SK-N-SH (cell line): ENCODE results near the gene ELANE. TPM values are rescaled to one million over a fixed set of nuclear protein-coding genes. Genes with fewer than 3 reads are reported as not detected.

Source experiments
- CTCF ChIA-PET: fragments of 300-600, 350-600 bp; formaldehyde crosslinking; extraction: SDS; loops from one replicate; lab custom pipeline; 2021; lab: Yijun Ruan, JAX
- POLR2A ChIA-PET: fragments of 350-600 bp; sonication (Branson Sonifier 250); formaldehyde crosslinking; extraction: SDS; loops from one replicate; lab custom pipeline; 2020; ENCODE audit warnings: antibody characterized with exemption, inconsistent platforms; lab: Yijun Ruan, JAX
- DNase-seq: peaks from one replicate; pipeline ENCODE4 v3.0.0; 2012
- H2AFZ ChIP-seq: fragments of 200-600 bp; sonication (generic); 2 replicates; pipeline ENCODE4 v1.8.1; 2016; ENCODE audit warnings: antibody characterized with exemption, mild to moderate bottlenecking, low read depth
- H3F3A ChIP-seq: fragments of 200-600 bp; sonication (generic); replicated peaks from 2 replicates; pipeline ENCODE3; 2016; ENCODE audit warnings: antibody characterized with exemption, mild to moderate bottlenecking; ENCODE audit not compliant: insufficient read depth
- H3K27ac ChIP-seq, 2 experiments: fragments of 200-500 bp in 1 of 2; fragments of 200-600 bp in 1 of 2; sonication (Bioruptor generic) in 1 of 2; sonication (generic), shearing (Covaris generic) in 1 of 2; 2 replicates each; pipeline versions ENCODE4 v1.5.1 to v1.6.1; 2014 to 2016; ENCODE audit warnings: low read depth in 2 of 2, inconsistent platforms in 1 of 2, low read length in 1 of 2, mild to moderate bottlenecking in 1 of 2, mixed read lengths in 1 of 2
- H3K27me3 ChIP-seq: fragments of 200-600 bp; sonication (generic), shearing (Covaris generic); 2 replicates; pipeline ENCODE4 v1.6.1; 2016; ENCODE audit warnings: mixed run types; ENCODE audit not compliant: insufficient read depth
- H3K36me3 ChIP-seq, 2 experiments: fragments of 200-500 bp in 1 of 2; fragments of 200-600 bp in 1 of 2; sonication (Bioruptor generic) in 1 of 2; sonication (generic) in 1 of 2; replicated peaks in 1 of 2; 2 replicates each; pipeline versions ENCODE3 to v1.5.1; 2014 to 2016; ENCODE audit warnings: low read length in 1 of 2, mild to moderate bottlenecking in 1 of 2; ENCODE audit not compliant: insufficient read depth in 2 of 2, control insufficient read depth in 1 of 2
- H3K4me1 ChIP-seq, 2 experiments: fragments of 200-500 bp in 1 of 2; fragments of 200-600 bp in 1 of 2; sonication (Bioruptor generic) in 1 of 2; sonication (generic), shearing (Covaris generic) in 1 of 2; 2 replicates each; pipeline versions ENCODE4 v1.5.1 to v1.6.1; 2014 to 2016; ENCODE audit warnings: low read depth in 1 of 2, low read length in 1 of 2, mixed run types in 1 of 2; ENCODE audit not compliant: insufficient read depth in 2 of 2, control insufficient read depth in 1 of 2
- H3K4me2 ChIP-seq: fragments of 200-600 bp; sonication (generic), shearing (Covaris generic); 2 replicates; pipeline ENCODE4 v1.6.1; 2017; ENCODE audit warnings: mixed run types
- H3K4me3 ChIP-seq, 2 experiments: fragments of 200-500 bp in 1 of 2; fragments of 200-600 bp in 1 of 2; sonication (Bioruptor generic) in 1 of 2; sonication (generic), shearing (Covaris generic) in 1 of 2; 2 replicates each; pipeline versions ENCODE4 v1.5.1 to v1.8.1; 2014 to 2016; ENCODE audit warnings: low read depth in 2 of 2, inconsistent platforms in 1 of 2, low read length in 1 of 2, mild to moderate bottlenecking in 1 of 2, mixed read lengths in 1 of 2, moderate library complexity in 1 of 2
- H3K79me2 ChIP-seq: fragments of 200-600 bp; sonication (generic); 2 replicates; pipeline ENCODE4 v1.8.1; 2017; ENCODE audit warnings: mild to moderate bottlenecking; ENCODE audit not compliant: insufficient read depth
- H3K9ac ChIP-seq: fragments of 200-600 bp; sonication (generic); 2 replicates; pipeline ENCODE4 v1.6.1; 2017; ENCODE audit warnings: mixed run types
- H3K9me2 ChIP-seq: fragments of 200-600 bp; sonication (generic); 2 replicates; pipeline ENCODE4 v1.6.1; 2017; ENCODE audit warnings: mixed run types
- H3K9me3 ChIP-seq: fragments of 200-600 bp; sonication (generic); 2 replicates; pipeline ENCODE4 v1.6.1; 2017; ENCODE audit warnings: mixed run types, mild to moderate bottlenecking, moderate library complexity
- H4K20me1 ChIP-seq: fragments of 200-600 bp; sonication (generic); 2 replicates; pipeline ENCODE4 v1.6.1; 2017; ENCODE audit warnings: mild to moderate bottlenecking, mixed run types; ENCODE audit not compliant: insufficient read depth
- CHD2 ChIP-seq: fragments of 150-350 bp; IDR thresholded peaks from 2 replicates; pipeline ENCODE4 v1.6.1; 2018; ENCODE audit warnings: low read length; ENCODE audit not compliant: partially characterized antibody
- EP300 ChIP-seq, 2 experiments: IDR thresholded peaks; 2 replicates each; pipeline versions ENCODE4 v1.4.0 to v1.6.1; 2012; ENCODE audit warnings: borderline replicate concordance in 1 of 2, low read depth in 1 of 2, low read length in 1 of 2
- EZH2phosphoT487 ChIP-seq: fragments of 200-600 bp; sonication (generic); IDR thresholded peaks from 2 replicates; pipeline ENCODE4 v1.6.1; 2017; ENCODE audit warnings: low read depth, mixed run types, mild to moderate bottlenecking, antibody characterized with exemption, moderate library complexity, borderline replicate concordance
- FOXM1 ChIP-seq: IDR thresholded peaks from 2 replicates; pipeline ENCODE4 v1.4.0; 2012; ENCODE audit warnings: low read depth, mild to moderate bottlenecking
- GABPA ChIP-seq: IDR thresholded peaks from 2 replicates; pipeline ENCODE4 v1.4.0; 2012; ENCODE audit warnings: low read depth, mild to moderate bottlenecking
- IRF3 ChIP-seq: fragments of 150-350 bp; IDR thresholded peaks from 2 replicates; pipeline ENCODE4 v1.6.1; 2016; ENCODE audit warnings: mild to moderate bottlenecking, low read depth, low read length
- JUND ChIP-seq: IDR thresholded peaks from 2 replicates; pipeline ENCODE4 v1.4.0; 2012
- MEF2A ChIP-seq: IDR thresholded peaks from 2 replicates; pipeline ENCODE4 v1.4.0; 2012; ENCODE audit warnings: low read depth, borderline replicate concordance
- MXI1 ChIP-seq: IDR thresholded peaks from 2 replicates; pipeline ENCODE4 v1.6.1; 2012; ENCODE audit warnings: mild to moderate bottlenecking, low read depth, low read length, improper control_type of control experiment
- PBX3 ChIP-seq: IDR thresholded peaks from 2 replicates; pipeline ENCODE4; 2012
- POLR2AphosphoS5 ChIP-seq: IDR thresholded peaks from 2 replicates; pipeline ENCODE4 v1.6.1; 2012; ENCODE audit warnings: low read depth, low read length
- RAD21 ChIP-seq: IDR thresholded peaks from 2 replicates; pipeline ENCODE4 v1.6.1; 2012; ENCODE audit warnings: mild to moderate bottlenecking, low read length
- RFX5 ChIP-seq: IDR thresholded peaks from 2 replicates; pipeline ENCODE4 v1.6.1; 2012; ENCODE audit warnings: mild to moderate bottlenecking, improper control_type of control experiment, low read length
- SIN3A ChIP-seq: IDR thresholded peaks from 2 replicates; pipeline ENCODE4 v1.6.1; 2012; ENCODE audit warnings: low read depth, mild to moderate bottlenecking, low read length, moderate library complexity, borderline replicate concordance
- SMC3 ChIP-seq: IDR thresholded peaks from 2 replicates; pipeline ENCODE4 v1.6.1; 2012; ENCODE audit warnings: low read depth, low read length, improper control_type of control experiment
- YY1 ChIP-seq: IDR thresholded peaks from 2 replicates; pipeline ENCODE4 v1.4.0; 2012; ENCODE audit warnings: low read depth, mild to moderate bottlenecking
- WGBS: methylation state at CpG from one replicate; pipeline ENCODE4 v1.1.6; 2017; ENCODE audit warnings: low lambda C conversion rate; 5-methylcytosine and 5-hydroxymethylcytosine counted together
- polyA plus RNA-seq, 3 experiments: library from polyadenylated mRNA; depleted of rRNA; stranded (reverse); fragments of >200 nt; gene quantifications; 2 replicates each; pipeline ENCODE4 v1.2.3, GENCODE V29; 2012

The ELANE gene
- polyA plus RNA-seq (2012; rRNA removed), result not detected in 2 replicates
- not detected in 2 replicates for polyA plus RNA-seq (2012; cell fraction: cytosol; rRNA removed)
- 0.11 and 0.14 TPM in 2 replicates for polyA plus RNA-seq (2012; cell fraction: nucleus; rRNA removed)

GRCh38 chr19:852136-853013 is at the start of gene ELANE:
Gene ELANE (plus strand): TSS chr19:852303. CDS start chr19:852329, 26 bp downstream.
- Histone ChIP-seq H3K4me1 (peaks cover 0 to 8% of the 10 kb centered on the region in 2 experiments; a peak in 1 of 4 replicates), H3K9ac (no peak within 1 kb of the TSS), H3F3A (peaks cover 11% of the 10 kb centered on the region), H2AFZ (no peak within 1 kb of the TSS), H3K27ac (no peak within 1 kb of the TSS), H3K4me3 (no peak within 1 kb of the TSS), H3K9me2 (no peaks in the 10 kb centered on the region), H3K9me3 (no peaks in the 10 kb centered on the region), H3K36me3 (no peaks in the 10 kb centered on the region), H3K79me2 (no peaks in the 10 kb centered on the region), H4K20me1 (no peaks in the 10 kb centered on the region), H3K27me3 (peaks cover 58% of the 10 kb centered on the region), H3K4me2 (no peak within 1 kb of the TSS)
- no peak for DNase-seq
- 13% methylated on average over 26 of the region's 55 CpGs for WGBS
- TF ChIP-seq RFX5, result no peak
- TF ChIP-seq MXI1, result no peak
- no peak for TF ChIP-seq PBX3
- no peak for TF ChIP-seq EZH2phosphoT487
- TF ChIP-seq GABPA, result no peak
- TF ChIP-seq EP300 (IDR thresholded peaks at IDR 0.05; ENCODE audit: borderline replicate concordance in 1 of 2, low read depth in 1 of 2, low read length in 1 of 2), result no peak
- no peak for TF ChIP-seq FOXM1
- no peak for TF ChIP-seq MEF2A
- no peak for TF ChIP-seq YY1
- no peak for TF ChIP-seq SIN3A
- no peak for TF ChIP-seq IRF3
- TF ChIP-seq SMC3, result no peak
- TF ChIP-seq JUND, result no peak
- TF ChIP-seq RAD21, result no peak
- no peak for TF ChIP-seq CHD2
- TF ChIP-seq POLR2AphosphoS5, result no peak
- ChIA-PET POLR2A (no interaction called here), CTCF (interaction anchor here (1.6 kb wide), 1 partner anchor 11 kb away, joined by 6 read pairs; no protein-coding TSS in a partner anchor)
